Neural progenitor cell (in vitro differentiated cells): Measurements from ENCODE around the gene CC2D1A.

Source experiments
- CTCF ChIP-seq: fragments of 200-600 bp; sonication (generic); IDR thresholded peaks from 2 replicates; pipeline ENCODE4 v1.5.1; 2017; ENCODE audit warnings: antibody characterized with exemption, mild to moderate bottlenecking
- EZH2 ChIP-seq: fragments of 200-600 bp; sonication (generic); IDR thresholded peaks from 2 replicates; pipeline ENCODE4 v1.6.1; 2017; ENCODE audit warnings: antibody characterized with exemption, mild to moderate bottlenecking, moderate library complexity

DNA sequence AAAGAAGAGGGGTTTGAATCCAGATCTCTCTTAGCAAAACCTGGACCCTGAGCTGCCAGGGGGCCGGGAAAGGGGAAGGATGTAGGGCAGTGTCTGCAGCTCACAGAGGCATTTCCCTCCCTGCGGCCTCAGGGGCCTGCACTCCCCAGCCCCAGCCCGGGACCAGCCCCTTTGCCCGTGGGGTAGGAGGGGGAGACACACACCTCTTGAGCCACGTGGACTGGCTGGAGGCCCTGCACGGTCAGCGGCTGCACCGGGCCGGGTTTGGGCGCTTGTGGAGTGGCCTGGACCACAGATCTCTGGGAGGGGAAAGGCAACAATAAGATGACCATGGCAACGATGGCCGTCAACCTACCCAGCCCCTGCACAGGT, 73.2 kb downstream of the CC2D1A start:
- TF ChIP-seq CTCF (no peak), EZH2 (no peak)
